IMR-90 (cell line): ENCODE measurements around the gene DOK1.
A peak's percentile ranks its signal among the peaks of the same experiment; 100 is the strongest.

Source experiments
- CTCF ChIP-seq: conservative IDR thresholded peaks from 2 replicates; pipeline ENCODE4 v1.5.1; 2012; ENCODE audit warnings: mild to moderate bottlenecking, low read depth, low read length, improper control_type of control experiment
- ELK1 ChIP-seq: fragments of 150-350 bp; IDR thresholded peaks from 2 replicates; pipeline ENCODE4 v1.6.1; 2016; ENCODE audit warnings: low read depth, mild to moderate bottlenecking, low read length, moderate library complexity, borderline replicate concordance
- MXI1 ChIP-seq: IDR thresholded peaks from 2 replicates; pipeline ENCODE4 v1.6.1; 2012; ENCODE audit warnings: low read depth, mild to moderate bottlenecking, low read length, moderate library complexity, borderline replicate concordance
- POLR2A ChIP-seq: IDR thresholded peaks from 2 replicates; pipeline ENCODE4 v1.6.1; 2012; ENCODE audit warnings: mild to moderate bottlenecking, low read depth, low read length
- RCOR1 ChIP-seq: IDR thresholded peaks from 2 replicates; pipeline ENCODE4 v1.6.1; 2012; ENCODE audit warnings: mild to moderate bottlenecking, low read length, improper control_type of control experiment; ENCODE audit not compliant: insufficient replicate concordance

GRCh38 chr2:74553892-74554819, at the start of gene DOK1, which contains the start of gene LOXL3:
- TF ChIP-seq RCOR1 (no peak), CTCF (no peak), POLR2A (peak; percentile 30; the same call in 1 of the 2 replicates), ELK1 (no peak), MXI1 (no peak; the same call in 1 of the 2 replicates)
